Midbrain (tissue), 1 donor: ENCODE measurements around the gene SPEF2.
"Not testable (repeated sequence)": the region's sequence is repeated elsewhere in the genome, so short reads cannot be mapped to it uniquely, and the experiment has no call there.

Experiments used
- DNase-seq: peaks from one replicate; lab custom pipeline; 2025; lab: John Stamatoyannopoulos, UW

Gene SPEF2

GRCh38 chr5:35854248-35854647 lies 236.6 kb downstream of the SPEF2 start:
- no peak for DNase-seq

GRCh38 chr5:35855187-35855586 lies 237.5 kb downstream of the SPEF2 start:
- no peak for DNase-seq

DNA sequence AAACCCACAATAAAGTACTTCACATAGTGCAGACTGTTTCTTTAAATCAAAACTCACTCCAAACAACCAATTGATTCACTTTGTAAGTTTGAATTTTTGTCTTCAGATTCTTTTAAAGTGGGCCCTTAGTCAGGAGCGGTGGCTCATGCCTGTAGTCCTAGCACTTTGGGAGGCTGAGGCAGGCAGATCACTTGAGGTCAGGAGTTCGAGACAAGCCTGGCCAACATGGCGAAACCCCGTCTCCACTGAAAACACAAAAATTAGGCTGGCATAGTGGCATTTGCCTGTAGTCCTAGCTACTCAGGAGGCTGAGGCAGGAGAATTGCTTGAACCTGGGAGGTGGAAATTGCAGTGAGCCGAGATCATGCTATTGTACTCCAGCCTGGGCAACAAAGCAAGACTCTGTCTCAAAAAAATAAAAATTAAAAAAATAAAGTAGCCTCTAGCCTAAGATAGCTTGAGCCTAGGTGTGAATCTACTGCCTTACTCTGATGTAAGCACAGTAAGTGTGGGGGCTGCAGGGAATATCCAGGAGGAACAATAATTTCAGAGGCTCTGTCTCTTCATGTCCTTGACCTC lies 238.6 kb downstream of the SPEF2 start:
- not testable (repeated sequence) for DNase-seq

DNA sequence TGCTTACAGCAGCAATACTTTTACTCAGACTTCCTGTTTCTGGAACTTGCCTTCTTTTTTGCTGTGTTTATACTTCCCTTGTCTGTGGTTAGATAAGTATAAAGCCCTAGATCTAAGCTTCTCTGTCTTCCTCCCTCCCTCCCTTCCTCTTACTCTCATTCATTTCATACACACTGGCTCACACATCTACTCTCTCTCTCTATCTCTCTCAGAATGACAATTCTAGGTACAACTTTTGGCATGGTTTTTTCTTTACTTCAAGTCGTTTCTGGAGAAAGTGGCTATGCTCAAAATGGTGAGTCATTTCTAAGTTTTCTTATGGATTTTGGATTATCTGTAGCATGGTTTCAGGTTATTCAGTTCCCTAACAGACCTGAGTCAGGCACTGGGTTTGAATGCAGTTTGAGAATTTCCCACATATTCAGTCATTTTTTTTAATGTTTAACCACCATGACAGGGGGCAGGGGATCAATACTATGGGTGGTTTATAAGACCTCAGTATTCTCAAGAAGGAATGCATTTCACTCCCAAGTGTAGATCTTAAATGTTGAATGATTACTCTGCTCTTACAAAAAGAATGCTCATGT lies 239.2 kb downstream of the SPEF2 start, which contains the start of gene IL7R:
Gene IL7R, plus strand, starts transcription at position 127 of the 587 bp plus-strand sequence. Its CDS starts 87 bp downstream, at position 214.
- DNase-seq = no peak

GRCh38 chr5:35857606-35858205 lies 240.0 kb downstream of the SPEF2 start:
- DNase-seq = no peak

DNA sequence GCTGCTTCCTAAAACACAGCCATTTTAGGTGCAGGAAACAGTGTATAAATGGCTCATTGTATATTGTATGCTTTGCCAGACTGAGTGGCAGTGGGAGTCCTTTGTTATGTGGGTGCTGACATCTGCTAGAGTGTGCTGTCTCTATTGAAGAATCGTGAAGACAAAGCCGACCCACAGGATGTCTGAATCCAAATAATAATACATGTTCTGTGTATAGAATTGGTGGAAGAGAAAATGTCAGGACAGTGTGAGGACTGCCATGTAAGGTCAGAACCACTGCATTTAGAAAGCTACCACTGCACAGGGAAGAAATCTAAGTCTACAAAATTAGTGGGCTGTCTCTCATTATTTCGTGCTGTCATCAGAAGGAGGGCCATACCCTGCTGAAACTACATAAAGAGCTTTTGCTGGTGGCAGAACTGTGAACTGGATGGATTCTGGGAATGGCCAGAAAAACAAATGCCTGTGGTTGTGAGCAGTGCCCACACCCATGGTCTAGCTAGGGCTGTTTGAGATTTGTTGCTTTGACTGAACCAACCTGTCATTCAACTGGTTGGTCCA lies 241.5 kb downstream of the SPEF2 start:
- no peak for DNase-seq

GRCh38 chr5:35860686-35861085 lies 243.0 kb downstream of the SPEF2 start:
- no peak for DNase-seq

GRCh38 chr5:35861718-35862117 lies 244.1 kb downstream of the SPEF2 start:
- no peak for DNase-seq

- no peak for DNase-seq
Observed at GRCh38 chr5:35862126-35862525, 244.5 kb downstream of the SPEF2 start.

DNA sequence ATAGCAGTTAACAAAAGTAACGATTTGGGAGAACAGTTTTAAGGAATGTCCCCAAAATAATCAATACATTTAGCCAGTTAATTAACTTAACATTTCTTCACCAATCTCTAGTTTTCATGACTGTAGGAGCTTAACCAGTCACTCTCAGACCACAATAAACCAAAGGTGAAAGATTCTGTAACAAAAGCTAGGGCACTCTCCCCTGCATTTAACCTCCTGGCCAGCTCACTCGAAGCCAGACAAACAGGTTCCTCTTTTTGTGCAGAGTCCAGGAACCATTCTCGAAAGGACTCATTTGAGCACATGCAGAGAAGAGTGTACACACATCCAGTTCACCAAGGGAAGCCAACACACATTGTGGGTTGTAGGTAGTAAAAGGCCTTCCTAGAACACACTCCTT lies 245.5 kb downstream of the SPEF2 start:
- no peak for DNase-seq
